H1 (cell line): ENCODE results near the gene MARK3. TPM values are rescaled to one million over a fixed set of nuclear protein-coding genes. Genes with fewer than 3 reads are reported as not detected.

Experiments
- CHD7 ChIP-seq: fragments of 300-600 bp; sonication (generic); IDR thresholded peaks from 2 replicates; pipeline ENCODE4 v1.7.1; 2012; ENCODE audit warnings: low read length, moderate library complexity, mild to moderate bottlenecking, inconsistent platforms; ENCODE audit not compliant: insufficient replicate concordance
- SIX5 ChIP-seq: IDR thresholded peaks from 2 replicates; pipeline ENCODE4 v1.6.1; 2011; ENCODE audit warnings: mild to moderate bottlenecking, low read depth, low read length
- polyA plus RNA-seq, 7 experiments: library from polyadenylated mRNA; depleted of rRNA in 3 of 7; stranded (reverse) in 5 of 7; unstranded in 2 of 7; fragments of >200 nt in 5 of 7; fragments of 200-250 nt in 2 of 7; gene quantifications; 1 replicate in 5 of 7; 2 replicates in 1 of 7; 4 replicates in 1 of 7; pipeline versions ENCODE4 v1.2.1 to v1.2.3, GENCODE V29; 2011 to 2013; ENCODE audit warnings: missing spikeins in 2 of 7, mixed read lengths in 2 of 7
- total RNA-seq: library from RNA; stranded (reverse); fragmentation: NEBNext Ultra II Directional; extraction: Animal tissue kit (Norgen Biotek cat#: 25700); gene quantifications from 2 replicates; pipeline ENCODE4 v1.2.1, GENCODE V29; 2021

The MARK3 gene
- total and polyA plus RNA-seq, 2 of the 8 experiments (the other 6 are each of a cell fraction or from before 2014, with no cell fraction given) = 39.4 to 76.9 TPM

GRCh38 chr14:103353362-103353761 lies 31.9 kb upstream of the MARK3 start (continued):
- no peak for TF ChIP-seq CHD7
- TF ChIP-seq SIX5 = no peak
- TF ChIP-seq, all 59 proteins: peak for 0
